Motor neuron (in vitro differentiated cells): Measurements from ENCODE around the gene ATRIP. TPM values are rescaled to one million over a fixed set of nuclear protein-coding genes. Genes with fewer than 3 reads are reported as not detected.

Experiments used
- ATAC-seq, 8 experiments: fragments of 200-7000 bp; cut with Tn5 transposase; replicated peaks in 6 of 8; 2 replicates each; pipeline ENCODE4 v1.8.0; 2021; ENCODE audit warnings: mild to moderate bottlenecking in 8 of 8, moderate library complexity in 8 of 8
- H3K27ac ChIP-seq, 2 donors: fragments of 250-450 bp; sonication (Bioruptor Pico); 2 replicates each; pipeline ENCODE4 v1.9.0; 2021; ENCODE audit warnings: antibody characterized with exemption in 2 of 2, mild to moderate bottlenecking in 2 of 2, moderate library complexity in 1 of 2
- H3K4me1 ChIP-seq, 2 donors: fragments of 250-450 bp; sonication (Bioruptor Pico); replicated peaks in 1 of 2; 2 replicates each; pipeline ENCODE4 v1.6.1; 2021; ENCODE audit warnings: antibody characterized with exemption in 2 of 2, mild to moderate bottlenecking in 2 of 2, moderate library complexity in 1 of 2
- H3K4me3 ChIP-seq, 5 donors: fragments of 250-450 bp; sonication (Bioruptor Pico); 2 replicates each; pipeline ENCODE4 v1.9.0; 2021; ENCODE audit warnings: antibody characterized with exemption in 5 of 5, mild to moderate bottlenecking in 5 of 5, moderate library complexity in 4 of 5
- WGBS, 10 experiments: fragments of 450-650 bp; shearing (Covaris generic); methylation state at CpG; one replicate each; pipeline ENCODE4 v1.0.0; 2022; 5-methylcytosine and 5-hydroxymethylcytosine counted together
- in situ Hi-C, 9 experiments: fragments of 400-800 bp; cut with MboI; loops; one replicate each; pipeline ENCODE4 v1.15.0; 2021; ENCODE audit warnings: low sequenced_read_pairs in 9 of 9, low pct_unique_long_range_greater_than_20kb in 2 of 9; ENCODE audit not compliant: unreplicated experiment in 9 of 9
- total RNA-seq, 8 experiments: library from RNA; unstranded; fragments of 300-600 nt; gene quantifications; 2 replicates each; pipeline versions ENCODE4 v1.2.3 to v1.2.4, GENCODE V29; 2022

Gene ATRIP
- total RNA-seq, 8 experiments from 2014 or later, result 3.9 to 11.7 (median 5.7) TPM

DNA sequence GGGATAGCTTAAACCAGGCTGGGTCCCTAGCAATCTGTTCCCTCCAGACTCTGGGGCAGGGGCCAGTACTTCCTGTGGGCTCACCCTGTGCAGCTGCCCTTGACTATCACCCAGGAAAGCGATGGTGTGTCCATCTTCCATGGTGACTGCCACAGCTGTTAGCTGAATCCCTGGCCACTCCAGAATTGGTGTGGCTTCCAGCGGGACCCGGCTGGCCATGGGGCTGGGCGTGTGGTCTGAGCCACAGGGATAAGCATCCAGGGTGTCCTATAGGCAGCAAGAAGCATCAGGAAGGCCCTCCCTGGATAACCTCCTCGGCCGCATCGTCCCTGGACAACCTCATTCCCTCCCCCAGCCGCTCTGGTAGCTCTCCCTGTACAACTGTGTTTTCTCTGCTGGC is 23.9 kb upstream of the ATRIP start:
- no peak for ATAC-seq
- WGBS, 10 experiments, result 92 to 100% (median 100%) methylated on average over 1 to 4 of the region's 8 CpGs; no CpG with 5 or more reads in 7 of the 10 experiments
- Histone ChIP-seq H3K4me3 (no peak overlapping the region), H3K27ac (no peak overlapping the region), H3K4me1 (peaks cover 21 to 26% of the 10 kb centered on the region in 2 donors)
- in situ Hi-C loops, result no loop called here

DNA sequence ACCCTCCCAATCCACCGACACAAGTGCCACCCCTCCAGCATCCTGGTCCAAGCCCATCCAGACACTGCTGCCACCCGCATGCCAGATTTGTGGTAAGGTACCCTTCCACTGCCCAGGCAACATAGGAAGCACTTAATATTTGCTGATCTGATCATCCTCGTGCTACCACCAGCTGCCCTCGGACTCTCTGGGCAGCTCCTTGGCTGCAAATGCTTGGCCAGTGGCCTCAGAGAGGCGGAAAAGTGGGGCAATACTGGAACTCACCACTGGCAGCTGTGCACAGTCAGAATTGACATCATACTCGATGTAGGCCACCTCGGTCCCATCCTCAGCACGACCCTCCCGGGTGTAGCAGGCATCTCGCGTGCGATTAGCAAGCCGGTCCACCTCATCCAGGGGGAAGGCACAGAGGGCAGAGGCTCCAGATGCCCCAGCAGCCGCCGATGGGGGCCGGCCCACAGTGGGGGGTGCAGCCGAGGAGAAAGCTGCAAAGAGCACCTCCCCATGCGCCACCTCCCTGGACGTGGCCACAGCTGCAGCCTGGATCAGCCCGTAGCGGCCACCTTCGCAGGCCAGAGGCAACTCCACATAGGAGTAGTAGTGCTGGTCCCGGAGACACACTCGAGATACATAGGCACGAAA is 23.2 kb upstream of the ATRIP start:
- 67 to 95% (median 80%) methylated on average over 3 to 5 of the region's 25 CpGs; no CpG with 5 or more reads in 6 of the 10 experiments for WGBS, 10 experiments
- ATAC-seq, result no peak
- peaks cover 27 to 33% of the 10 kb centered on the region in 2 donors for H3K4me1 ChIP-seq
- no peak overlapping the region for H3K4me3 ChIP-seq
- in situ Hi-C loops, result no loop called here
- no peak overlapping the region for H3K27ac ChIP-seq

DNA sequence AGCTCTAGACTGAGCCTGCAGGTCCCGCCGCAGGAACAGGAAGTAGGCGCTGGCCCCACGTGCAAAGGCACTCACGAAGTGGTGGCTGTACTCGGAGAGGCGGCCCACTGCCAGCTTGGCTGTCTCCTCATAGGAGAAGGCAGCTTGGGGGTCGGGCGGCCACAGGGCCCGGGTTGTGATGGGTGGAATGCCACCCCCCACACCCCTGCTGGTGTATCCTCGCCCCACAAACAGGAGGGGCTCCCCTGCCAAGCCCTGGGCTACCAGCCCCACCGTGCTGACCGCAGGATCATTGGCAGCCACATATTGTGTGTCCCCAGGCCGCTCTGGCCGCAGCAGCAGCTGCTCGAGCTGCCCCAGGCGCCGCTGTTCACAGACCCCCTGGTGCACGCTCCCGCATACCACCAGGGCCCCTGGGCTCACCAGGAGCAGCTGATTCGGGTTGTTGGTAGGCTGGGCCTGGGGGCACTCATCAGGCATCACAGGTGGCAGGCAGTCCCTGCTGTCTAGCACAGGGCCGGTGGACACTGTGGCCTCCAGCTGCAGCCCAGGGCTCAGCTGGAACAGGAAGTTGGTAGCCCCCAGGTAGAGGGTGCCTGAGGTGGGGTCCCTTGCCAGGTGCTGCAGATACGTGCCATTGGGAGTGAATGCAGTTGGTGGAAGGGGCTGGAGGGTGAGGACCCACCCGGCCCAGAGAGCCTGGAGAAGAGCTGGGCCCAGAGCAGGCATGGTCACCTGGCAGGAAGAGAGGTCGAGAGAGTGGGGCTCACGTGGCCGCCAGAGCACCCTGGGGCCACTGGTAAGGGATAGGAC is 22.4 kb upstream of the ATRIP start:
- Histone ChIP-seq H3K4me3 (no peak overlapping the region), H3K27ac (no peak overlapping the region), H3K4me1 (peaks cover 27 to 34% of the 10 kb centered on the region in 2 donors)
- no peak for ATAC-seq
- in situ Hi-C loops, result no loop called here
- 91 to 100% (median 94%) methylated on average over 2 to 6 of the region's 27 CpGs; no CpG with 5 or more reads in 6 of the 10 experiments for whole genome bisulfite sequencing, 10 experiments

DNA sequence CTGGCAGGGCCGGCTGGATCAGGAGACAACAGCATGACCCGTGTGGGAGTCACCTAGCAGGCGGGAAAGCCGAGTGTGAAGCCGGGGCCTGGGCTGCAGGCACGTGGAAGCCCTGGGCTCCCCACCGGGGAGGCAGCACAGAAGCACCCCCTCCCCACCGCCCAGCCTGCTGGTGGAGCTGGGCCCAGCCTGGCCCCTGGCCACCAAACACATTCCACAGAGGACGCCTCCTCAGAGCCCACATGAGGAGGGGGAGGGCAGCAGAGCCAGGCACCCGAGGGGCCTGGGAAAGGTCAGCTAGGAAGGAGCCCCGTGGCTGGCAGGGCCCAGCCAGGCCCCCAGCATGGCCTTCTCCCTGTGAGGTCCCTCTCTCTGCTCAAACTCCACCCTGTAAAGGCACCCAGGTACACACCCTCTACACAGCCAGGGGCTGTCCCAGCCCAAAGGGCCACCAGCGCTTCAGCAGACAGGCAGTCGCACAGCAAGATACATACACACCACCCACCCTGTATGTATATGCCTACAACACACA is 21.2 kb upstream of the ATRIP start:
- in situ Hi-C loops, result loop anchor here in 5 of 9 experiments (25.0 kb wide), 2 partner anchors 163 to 188 kb away; partner anchors contain the start of gene ZNF589 (in 1 of the 5)
- H3K4me1 ChIP-seq, result peaks cover 31 to 37% of the 10 kb centered on the region in 2 donors
- H3K27ac ChIP-seq, result no peak overlapping the region
- no peak overlapping the region for H3K4me3 ChIP-seq
- peak in 4 of 8 experiments; percentile 1 to 11 (median 8) for ATAC-seq
- WGBS, 10 experiments, result 72 to 100% (median 80%) methylated on average over 1 to 4 of the region's 13 CpGs; no CpG with 5 or more reads in 7 of the 10 experiments

DNA sequence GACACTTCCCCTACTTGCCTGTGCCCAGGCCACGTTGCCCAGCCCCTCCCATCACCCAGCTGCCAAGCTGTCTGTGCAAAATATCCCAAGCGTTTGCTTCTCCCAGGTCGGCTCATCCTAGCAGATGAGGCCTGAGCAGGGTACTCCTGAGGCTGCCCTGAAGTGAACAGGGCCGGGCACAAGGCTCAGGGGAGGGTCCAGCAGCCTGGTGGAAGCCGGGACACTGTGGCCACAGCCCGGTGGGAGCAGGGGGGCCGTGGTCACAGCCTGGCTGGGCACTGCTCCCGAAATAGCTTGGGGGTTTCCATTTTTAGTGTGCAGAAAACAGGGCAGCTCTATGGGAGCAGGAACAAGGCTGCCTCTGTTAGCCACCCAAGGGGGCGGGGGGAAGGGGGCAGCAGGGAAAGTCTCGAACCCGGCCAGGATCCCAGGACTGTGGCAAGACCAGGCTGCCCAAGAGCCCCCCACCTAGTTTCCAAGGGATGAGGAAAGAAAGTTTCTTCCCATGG is 20.1 kb upstream of the ATRIP start:
- peak in 1 of 8 experiments; percentile 1 for ATAC-seq
- H3K27ac ChIP-seq, result no peak overlapping the region
- H3K4me3 ChIP-seq, result no peak overlapping the region
- WGBS, 10 experiments, result 26 to 100% (median 78%) methylated on average over 1 to 6 of the region's 11 CpGs; no CpG with 5 or more reads in 4 of the 10 experiments
- in situ Hi-C loops, result loop anchor here in 5 of 9 experiments (25.0 kb wide), 2 partner anchors 164 to 189 kb away; partner anchors contain the start of gene ZNF589 (in 1 of the 5)
- H3K4me1 ChIP-seq, result peaks cover 31 to 37% of the 10 kb centered on the region in 2 donors

DNA sequence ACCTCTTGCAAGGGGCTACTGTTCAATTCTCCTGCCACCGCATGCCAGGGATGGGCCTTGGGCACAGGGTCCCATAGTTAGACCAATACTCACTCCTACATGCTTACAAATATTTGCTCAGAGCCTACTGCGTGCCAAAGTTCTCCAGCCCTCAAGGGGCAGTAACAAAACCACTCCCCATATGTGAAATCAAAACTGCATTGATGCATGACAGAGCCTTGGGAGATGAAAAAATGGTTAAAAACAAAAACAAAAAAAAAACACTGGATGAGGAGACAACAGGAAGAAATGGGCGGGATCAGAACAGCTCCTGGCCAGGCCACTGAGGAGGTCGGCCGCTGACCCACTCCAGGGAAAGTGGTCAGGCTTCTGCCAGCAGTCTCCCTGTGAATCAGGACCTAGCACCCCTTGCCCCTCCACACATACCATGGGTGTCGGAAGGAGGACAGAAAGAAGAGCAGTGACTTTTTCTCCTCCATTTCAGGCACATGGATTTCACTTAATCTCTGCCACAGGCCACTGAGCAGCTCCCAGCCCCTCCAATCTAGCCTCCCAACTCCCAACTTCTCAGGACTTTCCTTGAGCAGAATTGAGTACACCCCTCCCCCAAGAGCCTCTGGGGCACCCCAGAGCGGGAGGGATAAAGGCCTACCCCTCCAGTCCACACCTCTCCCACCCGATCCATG is 19.4 kb upstream of the ATRIP start:
- H3K27ac ChIP-seq, result no peak overlapping the region
- ATAC-seq, result peak in 3 of 8 experiments; percentile 2 to 11 (median 6)
- WGBS, 10 experiments, result 33 to 100% (median 62%) methylated on average over 1 to 6 of the region's 8 CpGs; no CpG with 5 or more reads in 2 of the 10 experiments

DNA sequence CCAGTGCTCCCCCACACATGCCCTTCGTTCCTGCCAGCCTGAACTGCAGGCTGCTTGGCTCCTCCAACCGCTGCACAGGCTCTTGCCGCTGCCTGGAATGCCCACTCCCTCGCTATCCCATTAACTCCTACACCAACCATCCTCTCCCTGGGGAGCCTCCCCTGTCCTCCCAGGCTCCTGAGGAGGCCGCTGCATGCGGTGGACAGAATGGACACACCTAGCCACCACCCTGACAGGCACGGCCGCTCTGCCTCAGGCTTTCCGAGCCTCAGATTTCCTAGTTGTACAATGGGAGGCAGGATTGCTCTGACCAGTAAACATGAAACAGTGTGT is 18.9 kb upstream of the ATRIP start:
- H3K4me1 ChIP-seq, result peaks cover 31 to 37% of the 10 kb centered on the region in 2 donors

More for the DNA sequence above, 19.4 kb upstream of the ATRIP start:
- in situ Hi-C loops, result loop anchor here in 5 of 9 experiments (25.0 kb wide), 2 partner anchors 165 to 190 kb away; partner anchors contain the start of gene ZNF589 (in 1 of the 5)
- peaks cover 31 to 37% of the 10 kb centered on the region in 2 donors for H3K4me1 ChIP-seq
- H3K4me3 ChIP-seq, result peak overlapping the region in 2 of 5 donors; percentile 4 to 88

DNA sequence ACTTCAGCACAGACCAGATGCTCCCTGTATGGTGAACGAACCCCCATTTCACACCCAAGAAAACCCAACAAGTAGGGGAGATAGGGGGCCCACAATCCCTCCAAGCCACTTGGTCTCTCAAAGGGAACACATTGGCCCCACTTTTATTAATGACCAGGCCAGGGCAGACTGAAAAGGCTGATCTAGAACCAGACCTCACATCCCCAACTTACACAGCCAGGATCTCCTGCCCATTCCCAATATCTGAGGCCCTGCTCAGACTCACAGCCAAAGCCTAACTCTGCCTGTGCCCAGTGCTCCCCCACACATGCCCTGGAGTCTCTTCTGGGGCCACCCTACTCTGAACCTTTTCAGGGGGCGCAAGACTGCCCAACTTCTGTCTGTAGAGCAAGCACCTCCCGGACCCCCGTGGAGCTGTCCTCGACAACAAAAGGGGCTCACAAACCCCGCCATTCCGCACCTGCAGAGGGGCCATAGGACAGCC is 18.4 kb upstream of the ATRIP start:
- in situ Hi-C loops, result loop anchor here in 5 of 9 experiments (25.0 kb wide), 2 partner anchors 166 to 191 kb away; partner anchors contain the start of gene ZNF589 (in 1 of the 5)
- peaks cover 31 to 37% of the 10 kb centered on the region in 2 donors for H3K4me1 ChIP-seq
- peak overlapping the region; percentile 93 to 94 for H3K27ac ChIP-seq
- peak overlapping the region; percentile 82 to 93 (median 88) for H3K4me3 ChIP-seq
- ATAC-seq, result no peak
- WGBS, 10 experiments, result 13 to 67% (median 20%) methylated on average over 1 to 6 of the region's 7 CpGs; no CpG with 5 or more reads in 6 of the 10 experiments

More for the DNA sequence above, 18.9 kb upstream of the ATRIP start:
- 36 to 80% (median 80%) methylated on average over 1 to 6 of the region's 9 CpGs; no CpG with 5 or more reads in 7 of the 10 experiments for WGBS, 10 experiments
- peak in 2 of 8 experiments; percentile 0 to 2 for ATAC-seq
- Histone ChIP-seq H3K27ac (no peak overlapping the region), H3K4me3 (peak overlapping the region in 3 of 5 donors; percentile 4 to 93 (median 88))
- in situ Hi-C loops, result loop anchor here in 5 of 9 experiments (25.0 kb wide), 2 partner anchors 165 to 190 kb away; partner anchors contain the start of gene ZNF589 (in 1 of the 5)

DNA sequence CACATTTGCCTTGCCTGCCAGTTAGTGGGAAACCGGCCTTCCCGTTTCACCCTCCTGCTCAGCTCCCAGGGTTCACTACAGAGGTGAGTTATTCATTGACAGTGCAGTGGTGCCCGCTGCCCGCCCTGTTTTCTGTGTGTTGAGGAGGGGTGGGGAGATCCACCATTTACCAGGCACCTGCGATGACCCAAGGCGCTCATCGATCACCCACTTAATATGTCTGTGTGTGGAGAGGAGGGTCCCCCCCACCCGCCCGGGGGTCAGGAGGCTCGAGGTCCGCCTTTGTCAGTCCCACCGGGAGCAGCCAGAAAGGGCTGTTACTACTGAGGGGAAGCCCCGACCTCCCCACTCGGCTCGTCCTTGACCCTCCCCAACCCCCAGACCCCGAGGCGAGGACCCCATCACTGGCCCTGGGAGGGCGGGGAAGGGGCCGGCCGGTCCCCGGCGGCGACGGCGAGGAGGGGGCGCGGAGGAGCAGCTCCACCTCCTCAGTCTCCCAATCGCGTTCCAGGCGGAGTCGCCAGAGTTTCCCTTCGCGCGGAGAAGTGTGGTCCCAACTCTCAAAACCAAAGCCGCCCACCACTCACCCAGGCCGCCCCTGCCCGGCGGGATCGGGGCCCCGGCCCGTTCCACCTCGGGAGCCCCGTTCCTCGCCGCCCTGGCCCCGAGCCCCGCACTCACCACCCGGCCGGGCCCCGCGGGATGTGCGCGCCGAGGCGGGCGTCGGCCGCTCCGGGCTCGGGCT is 17.8 kb upstream of the ATRIP start:
- Histone ChIP-seq H3K4me3 (peak overlapping the region; percentile 82 to 93 (median 88)), H3K27ac (peak overlapping the region; percentile 93 to 94), H3K4me1 (peaks cover 31 to 37% of the 10 kb centered on the region in 2 donors)
- ATAC-seq, result peak; percentile 0 to 64 (median 52)
- 0% methylated on average over 2 of the region's 60 CpGs; no CpG with 5 or more reads in 9 of the 10 experiments for WGBS, 10 experiments
- in situ Hi-C loops, result loop anchor here in 5 of 9 experiments (25.0 kb wide), 2 partner anchors 166 to 191 kb away; partner anchors contain the start of gene ZNF589 (in 1 of the 5)

DNA sequence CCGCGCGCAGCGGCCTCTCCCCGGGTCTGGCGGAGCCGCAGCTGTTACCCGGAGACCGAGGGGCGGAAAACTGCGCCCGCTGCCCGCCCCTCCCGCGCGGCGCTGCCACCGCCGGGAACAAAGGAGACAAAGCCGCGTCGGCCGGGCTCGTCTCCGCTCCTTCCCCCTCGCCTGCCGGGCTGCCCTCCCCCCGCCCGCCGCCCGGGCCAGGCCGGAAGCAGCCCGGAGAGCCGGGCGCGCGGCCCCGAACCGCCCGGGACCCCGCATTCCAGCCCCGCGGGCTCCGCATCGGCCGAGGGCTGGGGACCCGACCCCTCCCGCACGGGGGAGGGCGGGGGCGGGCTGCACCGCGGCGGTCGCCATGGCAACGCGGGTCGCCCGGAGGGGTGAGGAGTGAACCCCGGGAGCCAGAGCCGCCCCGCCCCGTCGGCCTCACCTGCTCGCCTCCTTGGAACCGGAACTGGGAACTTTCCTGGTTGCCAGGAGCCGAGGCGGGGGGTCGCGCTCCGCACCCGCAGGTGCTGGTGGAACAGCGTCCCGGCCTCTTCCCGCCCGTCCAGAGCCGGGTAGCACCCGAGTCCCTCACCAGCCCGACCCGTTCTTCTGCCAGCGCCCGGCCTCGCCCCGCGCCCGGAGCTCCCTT is 17.1 kb upstream of the ATRIP start:
- WGBS, 10 experiments, result no CpG with 5 or more reads among the region's 86 CpGs
- in situ Hi-C loops, result loop anchor here in 5 of 9 experiments (25.0 kb wide), 2 partner anchors 167 to 192 kb away; partner anchors contain the start of gene ZNF589 (in 1 of the 5)
- H3K4me1 ChIP-seq, result peaks cover 31 to 37% of the 10 kb centered on the region in 2 donors

More for the DNA sequence above, 17.1 kb upstream of the ATRIP start:
- H3K27ac ChIP-seq, result peak overlapping the region; percentile 93 to 94
- peak; percentile 11 to 77 (median 70) for ATAC-seq
- peak overlapping the region; percentile 82 to 93 (median 88) for H3K4me3 ChIP-seq
